HCT116 (cell line): ENCODE data around the gene PDE4B. TPM values are rescaled to one million over a fixed set of nuclear protein-coding genes. Genes with fewer than 3 reads are reported as not detected.

Experiments used
- ATAC-seq: fragments of 200-7000 bp; cut with Tn5 transposase; 2 replicates; pipeline ENCODE4 v1.9.1; 2020; ENCODE audit warnings: mild to moderate bottlenecking, moderate library complexity
- BruUV-seq: library from RNA; stranded (reverse); fragments of 400-500 nt; replicated peaks from 2 replicates; lab custom pipeline; 2021; lab: Mats Ljungman, UMichigan
- CTCF ChIA-PET: fragments of 300-600 bp; sonication (Branson Sonifier 250); formaldehyde crosslinking; loops from one replicate; lab custom pipeline; 2021; ENCODE audit warnings: antibody characterized with exemption; lab: Charles Lee
- POLR2A ChIA-PET: fragments of 300-600, 350-600 bp; sonication (Branson Sonifier 250); formaldehyde crosslinking; loops from one replicate; lab custom pipeline; 2021; ENCODE audit warnings: antibody characterized with exemption; lab: Charles Lee
- RAD21 ChIA-PET, 2 experiments: fragments of 300-600 bp; sonication (Branson Sonifier 250); formaldehyde crosslinking; loops; one replicate each; lab custom pipeline; 2023; ENCODE audit warnings: low total read pairs in 2 of 2; ENCODE audit not compliant: uncharacterized antibody in 2 of 2, unreplicated experiment in 2 of 2, low non-redundant PET in 1 of 2; lab: Charles Lee
- DNase-seq: peaks from one replicate; pipeline ENCODE4 v3.0.0-alpha.2; 2010; ENCODE audit warnings: low read depth, low spot score
- H2AFZ ChIP-seq: fragments of 200-600 bp; shearing (Covaris generic), sonication (generic); 2 replicates; pipeline ENCODE4 v1.6.1; 2017; ENCODE audit warnings: low read depth, mixed run types, mixed read lengths, antibody characterized with exemption, low read length; ENCODE audit not compliant: poor library complexity, severe bottlenecking
- H3K27ac ChIP-seq: 2 replicates; pipeline ENCODE4 v1.5.1; 2012; ENCODE audit warnings: low read depth, low read length
- H3K27me3 ChIP-seq: fragments of 200-600 bp; sonication (generic); 2 replicates; pipeline ENCODE4 v1.6.1; 2016; ENCODE audit warnings: mixed run types, low read length, mixed read lengths; ENCODE audit not compliant: insufficient read depth
- H3K36me3 ChIP-seq, 2 experiments: fragments of 200-500 bp in 1 of 2; fragments of 200-600 bp in 1 of 2; sonication (Bioruptor generic) in 1 of 2; sonication (generic) in 1 of 2; 2 replicates each; pipeline versions ENCODE4 v1.5.1 to v1.6.1; 2014 to 2016; ENCODE audit warnings: low read length in 2 of 2, inconsistent platforms in 1 of 2, mixed read lengths in 1 of 2, mixed run types in 1 of 2; ENCODE audit not compliant: insufficient read depth in 2 of 2, control insufficient read depth in 1 of 2
- H3K4me1 ChIP-seq, 2 experiments: fragments of 200-600 bp in 1 of 2; sonication (generic) in 1 of 2; 2 replicates each; pipeline versions ENCODE4 v1.5.1 to v1.6.1; 2012 to 2017; ENCODE audit warnings: low read length in 2 of 2, inconsistent platforms in 1 of 2, mild to moderate bottlenecking in 1 of 2, mixed read lengths in 1 of 2, mixed run types in 1 of 2, moderate library complexity in 1 of 2; ENCODE audit not compliant: insufficient read depth in 2 of 2, control insufficient read depth in 1 of 2
- H3K4me2 ChIP-seq: fragments of 200-600 bp; sonication (generic); 2 replicates; pipeline ENCODE4 v1.6.1; 2017; ENCODE audit warnings: mixed run types, low read length, mixed read lengths
- H3K4me3 ChIP-seq, 2 experiments: fragments of 200-600 bp in 1 of 2; sonication (generic) in 1 of 2; replicated peaks in 1 of 2; 2 replicates each; pipeline ENCODE4 v1.5.1; 2011 to 2016; ENCODE audit warnings: low read length in 2 of 2, control low read depth in 1 of 2, low read depth in 1 of 2, mild to moderate bottlenecking in 1 of 2, mixed read lengths in 1 of 2, mixed run types in 1 of 2
- H3K79me2 ChIP-seq: fragments of 200-600 bp; sonication (generic); 2 replicates; pipeline ENCODE4 v1.6.1; 2017; ENCODE audit warnings: mild to moderate bottlenecking, mixed run types, low read length, moderate library complexity, mixed read lengths; ENCODE audit not compliant: insufficient read depth
- H3K9ac ChIP-seq: fragments of 200-600 bp; sonication (generic); 2 replicates; pipeline ENCODE4 v1.6.1; 2016; ENCODE audit warnings: low read length, mixed read lengths
- H3K9me2 ChIP-seq: fragments of 200-600 bp; sonication (generic), shearing (Covaris generic); 2 replicates; pipeline ENCODE4 v1.6.1; 2017; ENCODE audit warnings: mixed run types, mild to moderate bottlenecking, moderate library complexity; ENCODE audit not compliant: insufficient read depth
- H3K9me3 ChIP-seq, 2 experiments: fragments of 200-500 bp in 1 of 2; fragments of 200-600 bp in 1 of 2; sonication (Bioruptor generic) in 1 of 2; sonication (generic) in 1 of 2; 2 replicates each; pipeline ENCODE4 v1.6.1; 2014 to 2017; ENCODE audit warnings: low read length in 2 of 2, mixed read lengths in 2 of 2, inconsistent platforms in 1 of 2, low read depth in 1 of 2, mild to moderate bottlenecking in 1 of 2, mixed run types in 1 of 2, moderate library complexity in 1 of 2; ENCODE audit not compliant: control insufficient read depth in 1 of 2, insufficient read depth in 1 of 2
- H4K20me1 ChIP-seq: fragments of 200-600 bp; sonication (generic), shearing (Covaris generic); 2 replicates; pipeline ENCODE4 v1.6.1; 2017; ENCODE audit warnings: mixed run types, mild to moderate bottlenecking, moderate library complexity; ENCODE audit not compliant: insufficient read depth
- CBX3 ChIP-seq: IDR thresholded peaks from 2 replicates; pipeline ENCODE4 v1.6.1; 2012; ENCODE audit warnings: low read depth
- CEBPB ChIP-seq: IDR thresholded peaks from 2 replicates; pipeline ENCODE4 v1.6.1; 2012; ENCODE audit warnings: low read depth
- EGR1 ChIP-seq: IDR thresholded peaks from 2 replicates; pipeline ENCODE4 v1.6.1; 2012; ENCODE audit warnings: low read depth
- EZH2 ChIP-seq: fragments of 200-600 bp; sonication (generic); IDR thresholded peaks from 2 replicates; pipeline ENCODE4 v1.6.1; 2017; ENCODE audit warnings: antibody characterized with exemption, mixed run types
- POLR2A ChIP-seq: IDR thresholded peaks from 2 replicates; pipeline ENCODE4 v1.7.0; 2011; ENCODE audit warnings: borderline replicate concordance; ENCODE audit not compliant: insufficient read depth, insufficient read length; ENCODE audit errors: extremely low read depth
- REST ChIP-seq: IDR thresholded peaks from 2 replicates; pipeline ENCODE4 v1.6.1; 2012; ENCODE audit warnings: low read depth
- SIN3A ChIP-seq: IDR thresholded peaks from 2 replicates; pipeline ENCODE4 v1.6.1; 2012; ENCODE audit warnings: low read depth
- TCF7L2 ChIP-seq: IDR thresholded peaks from 2 replicates; pipeline ENCODE4 v1.7.0; 2011; ENCODE audit warnings: borderline replicate concordance, inconsistent platforms; ENCODE audit not compliant: insufficient read depth, insufficient read length; ENCODE audit errors: extremely low read depth
- YY1 ChIP-seq: IDR thresholded peaks from 2 replicates; pipeline ENCODE4 v1.6.1; 2011; ENCODE audit warnings: low read length, low read depth, moderate library complexity, mild to moderate bottlenecking; ENCODE audit not compliant: insufficient replicate concordance; ENCODE audit errors: extremely low read depth
- intact Hi-C: fragments of 100-400 bp; cut with micrococcal nuclease; formaldehyde crosslinking; loops from 2 replicates; pipeline ENCODE4 v1.10.0; 2022
- total RNA-seq: library from RNA; stranded (reverse); gene quantifications from one replicate; pipeline ENCODE4 v1.2.1, GENCODE V29; 2021; ENCODE audit not compliant: unreplicated experiment

The PDE4B gene
- total RNA-seq, 1 experiment from 2014 or later = 76.9 TPM

- ChIA-PET CTCF (no interaction called here), RAD21 (no interaction called here), POLR2A (no interaction called here)
- Histone ChIP-seq H3K4me2 (no peak overlapping the region), H3K9ac (no peak overlapping the region), H2AFZ (no peak overlapping the region), H3K27ac (no peak overlapping the region), H3K4me1 (no peaks in the 10 kb centered on the region; a peak in 2 of 4 replicates), H3K9me3 (no peaks in the 10 kb centered on the region), H3K36me3 (no peaks in the 10 kb centered on the region), H3K27me3 (no peaks in the 10 kb centered on the region), H4K20me1 (no peaks in the 10 kb centered on the region), H3K79me2 (no peaks in the 10 kb centered on the region), H3K9me2 (no peaks in the 10 kb centered on the region), H3K4me3 (no peak overlapping the region)
- ATAC-seq (no peak), DNase-seq (no peak)
- no peak for TF ChIP-seq SIN3A
- TF ChIP-seq EZH2 = no peak
- no peak for TF ChIP-seq CBX3
- no peak for TF ChIP-seq POLR2A
- TF ChIP-seq TCF7L2 = no peak
- no peak for TF ChIP-seq CEBPB
- no peak for TF ChIP-seq YY1
- no peak for TF ChIP-seq EGR1
- TF ChIP-seq REST = no peak
- BruUV-seq = no TSS peak
- intact Hi-C loops = no loop called here
Measured at GRCh38 chr1:66175098-66175497, 382.4 kb downstream of the PDE4B start.
